Activated CD4-positive, alpha-beta T cell treated with anti-CD3 and anti-CD28 coated beads, Interleukin-2, Interleukin-4, amounts not matched to agents 100 ng/mL and 50 ng/mL, durations not matched to agents 16 hours and 8 hours (primary cell): ENCODE results near the gene TNFRSF11A.

Experiments
- DNase-seq: peaks from one replicate; pipeline ENCODE4 v3.0.0-alpha.2; 2020; ENCODE audit warnings: low spot score

Gene TNFRSF11A

DNA sequence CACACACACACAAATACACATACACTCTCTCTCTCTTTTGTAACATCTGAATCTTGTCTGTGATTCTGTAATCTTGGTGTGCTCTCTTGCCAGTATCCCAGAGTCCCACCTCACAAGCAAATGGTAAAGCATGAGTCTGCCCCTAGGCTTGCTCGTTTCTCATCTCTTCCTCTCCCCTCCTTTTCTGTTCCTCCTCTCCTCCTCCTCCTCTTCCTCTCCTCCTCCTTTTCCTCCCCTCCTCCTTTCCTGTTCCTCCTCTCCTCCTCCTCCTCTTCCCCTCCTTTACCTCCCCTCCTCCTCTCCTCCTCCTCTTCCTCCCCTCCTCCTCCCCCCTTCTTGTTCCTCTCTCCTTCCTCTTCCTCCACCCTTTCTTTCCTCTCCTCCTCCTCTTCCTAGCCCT is 59.0 kb downstream of the TNFRSF11A start:
- DNase-seq: no peak

DNA sequence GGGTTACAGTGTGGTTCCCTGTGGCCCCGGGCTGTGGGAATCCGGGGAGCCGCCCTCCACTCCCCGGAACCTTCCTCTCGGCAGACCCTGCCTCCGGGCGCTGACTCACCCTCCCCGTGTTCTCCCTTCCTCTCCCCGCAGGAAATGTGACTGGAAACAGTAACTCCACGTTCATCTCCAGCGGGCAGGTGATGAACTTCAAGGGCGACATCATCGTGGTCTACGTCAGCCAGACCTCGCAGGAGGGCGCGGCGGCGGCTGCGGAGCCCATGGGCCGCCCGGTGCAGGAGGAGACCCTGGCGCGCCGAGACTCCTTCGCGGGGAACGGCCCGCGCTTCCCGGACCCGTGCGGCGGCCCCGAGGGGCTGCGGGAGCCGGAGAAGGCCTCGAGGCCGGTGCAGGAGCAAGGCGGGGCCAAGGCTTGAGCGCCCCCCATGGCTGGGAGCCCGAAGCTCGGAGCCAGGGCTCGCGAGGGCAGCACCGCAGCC is 59.5 kb downstream of the TNFRSF11A start:
- DNase-seq: no peak

DNA sequence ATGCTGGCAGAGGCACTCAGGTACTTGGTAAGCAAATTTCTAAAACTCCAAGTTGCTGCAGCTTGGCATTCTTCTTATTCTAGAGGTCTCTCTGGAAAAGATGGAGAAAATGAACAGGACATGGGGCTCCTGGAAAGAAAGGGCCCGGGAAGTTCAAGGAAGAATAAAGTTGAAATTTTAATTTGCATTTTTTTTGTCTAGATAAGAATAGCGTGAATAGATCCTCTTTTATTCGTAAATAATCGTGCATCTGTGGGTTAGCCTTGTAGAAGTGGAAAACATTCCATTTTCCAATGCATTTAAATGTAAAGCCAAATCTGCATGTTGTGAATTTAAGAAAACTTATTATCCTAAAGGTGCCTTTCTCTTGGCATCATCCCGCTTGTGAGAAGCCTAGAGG is 61.0 kb downstream of the TNFRSF11A start:
- no peak for DNase-seq

DNA sequence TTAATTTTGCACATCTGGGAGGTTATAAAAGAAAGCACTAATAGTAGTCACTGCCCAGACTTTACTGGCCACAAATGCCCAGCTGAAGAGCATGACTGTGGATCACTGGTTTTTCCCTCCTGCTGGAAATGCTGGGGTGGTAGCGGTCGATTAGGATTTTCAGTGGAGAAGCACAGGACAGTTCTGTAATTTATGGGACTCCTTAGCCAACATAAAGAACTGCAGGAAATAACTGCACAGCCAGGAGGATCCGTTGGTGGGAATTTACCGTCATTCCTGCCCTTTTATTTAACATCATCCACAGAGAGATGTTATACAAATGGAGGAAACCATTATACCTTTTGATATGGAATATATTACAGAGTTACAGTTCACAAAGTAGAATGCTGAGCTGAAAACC is 61.5 kb downstream of the TNFRSF11A start:
- DNase-seq: no peak

DNA sequence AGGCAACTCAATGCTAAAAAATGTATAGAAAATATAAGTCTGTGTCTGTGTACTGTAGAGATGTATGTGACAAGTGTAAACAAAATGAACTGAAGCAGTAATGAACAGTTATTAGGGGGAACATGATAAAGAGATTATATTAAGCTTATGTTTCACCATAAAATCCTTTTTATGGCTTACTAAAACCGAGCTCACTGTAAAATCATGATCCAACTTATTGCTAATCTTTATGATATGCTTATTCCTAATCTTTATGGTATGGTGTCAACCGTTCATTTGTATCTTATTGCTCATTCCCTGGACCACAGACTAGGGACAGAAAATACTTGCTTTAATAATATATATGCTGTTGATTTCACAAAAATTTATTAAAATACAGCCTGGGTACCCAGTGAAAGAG is 62.1 kb downstream of the TNFRSF11A start:
- no peak for DNase-seq

DNA sequence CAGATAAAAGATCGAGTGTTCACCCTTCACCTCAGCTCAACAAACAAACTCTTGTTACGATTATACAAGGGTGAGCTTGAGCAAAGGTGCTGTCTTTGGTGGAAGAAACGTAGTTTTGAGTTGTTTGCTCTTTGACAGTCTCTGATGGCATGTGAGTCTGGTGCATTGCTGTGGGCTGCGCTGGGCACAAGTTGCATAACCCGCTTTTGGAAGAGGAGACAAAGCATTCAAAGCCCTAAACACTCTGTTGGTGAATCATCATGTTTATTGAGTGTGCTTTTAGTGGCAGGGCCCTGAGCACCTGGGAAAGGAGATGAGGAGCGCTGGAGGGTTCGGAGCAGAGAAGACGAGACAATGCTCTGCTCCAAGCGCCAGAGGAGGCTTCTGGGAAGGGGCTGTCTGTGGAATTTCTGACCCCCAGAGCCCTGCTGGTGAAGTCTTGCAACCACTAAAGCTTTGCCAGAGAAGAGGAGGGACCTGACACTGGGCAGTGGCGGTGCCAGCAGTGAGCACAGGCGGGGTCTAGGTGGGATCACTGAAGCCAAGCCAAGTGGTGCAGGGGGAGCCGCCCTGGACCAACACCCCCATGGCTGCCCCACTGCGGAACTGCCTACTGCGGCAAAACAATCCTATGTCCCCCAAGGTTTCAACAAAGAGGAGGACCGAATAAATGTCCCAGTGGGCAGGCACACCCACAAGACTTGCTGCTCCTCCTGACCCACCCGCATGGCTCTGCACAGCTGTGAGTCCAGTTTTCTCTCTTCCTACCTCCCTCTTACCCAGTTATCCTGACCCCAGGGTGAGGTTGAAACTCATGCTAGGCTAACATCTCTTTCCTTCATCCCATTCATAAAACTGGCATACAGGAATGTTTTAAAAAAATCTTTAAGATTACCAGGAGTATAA is 64.0 kb downstream of the TNFRSF11A start:
- DNase-seq: no peak

DNA sequence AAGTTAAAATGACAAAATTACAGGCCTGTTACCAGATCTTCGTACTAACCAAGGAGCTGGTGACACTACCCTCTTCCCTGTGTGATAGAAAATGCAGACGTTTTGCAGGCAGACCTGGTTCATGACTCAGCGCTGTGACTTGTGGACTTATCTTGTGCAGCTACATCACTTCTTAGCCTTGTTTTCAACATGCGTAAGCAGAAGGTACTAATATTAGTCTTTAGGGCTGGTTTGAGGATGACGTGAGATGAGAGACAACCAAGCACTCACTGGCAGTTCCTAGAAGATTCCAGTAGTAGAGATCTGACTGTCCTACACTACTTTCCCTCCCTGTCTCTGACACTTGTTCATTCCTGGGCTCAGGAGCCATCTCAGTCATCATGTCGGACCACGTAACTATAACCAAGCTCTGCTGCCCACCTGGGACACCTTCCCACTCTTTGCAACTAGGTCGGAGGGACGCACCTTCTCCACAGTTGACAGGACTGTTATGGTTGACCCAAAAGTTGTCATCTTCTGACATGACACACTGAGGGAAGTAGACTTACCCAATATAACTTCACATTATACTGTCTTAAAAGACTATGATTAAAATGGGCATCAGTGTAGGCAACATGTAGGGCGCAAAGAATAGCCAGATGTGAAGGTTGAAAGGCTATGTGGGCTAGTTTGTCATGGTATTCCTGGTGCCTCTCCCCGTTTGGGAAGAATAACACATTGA is 64.8 kb downstream of the TNFRSF11A start:
- DNase-seq: peak; percentile 41

DNA sequence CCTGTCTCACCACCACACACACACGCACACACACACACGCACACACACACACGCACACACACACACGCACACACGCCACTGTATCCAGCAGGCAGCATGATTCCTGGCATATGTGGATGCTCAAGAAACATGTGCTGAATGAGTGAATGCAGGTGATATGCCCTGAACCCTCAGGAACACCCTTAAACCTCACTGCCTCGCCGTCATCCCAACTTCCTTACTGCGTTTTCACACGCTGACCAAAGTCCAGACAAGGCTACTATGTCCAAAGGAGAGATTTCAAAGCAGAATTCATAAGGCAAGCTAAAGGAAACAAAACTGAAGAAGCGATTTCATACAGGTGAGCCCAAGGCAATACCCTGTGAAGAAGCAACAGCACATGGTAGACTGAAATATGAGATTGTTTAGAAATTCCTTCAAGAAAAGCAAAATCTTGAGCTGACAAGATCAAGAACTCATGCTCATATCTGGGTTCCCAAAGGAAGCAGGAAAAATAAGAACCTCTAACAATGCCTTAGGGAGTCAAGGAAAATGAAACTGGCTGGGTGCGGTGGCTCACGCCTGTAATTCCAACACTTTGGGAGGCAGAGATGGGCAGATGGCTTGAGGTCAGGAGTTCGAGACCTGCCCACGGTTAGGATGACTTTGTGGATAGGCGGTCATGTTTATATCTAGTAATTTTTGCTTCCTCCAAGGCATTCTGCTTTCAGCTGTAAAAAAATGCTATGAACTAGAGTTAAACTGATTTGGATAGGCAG is 69.1 kb downstream of the TNFRSF11A start:
- DNase-seq: no peak

DNA sequence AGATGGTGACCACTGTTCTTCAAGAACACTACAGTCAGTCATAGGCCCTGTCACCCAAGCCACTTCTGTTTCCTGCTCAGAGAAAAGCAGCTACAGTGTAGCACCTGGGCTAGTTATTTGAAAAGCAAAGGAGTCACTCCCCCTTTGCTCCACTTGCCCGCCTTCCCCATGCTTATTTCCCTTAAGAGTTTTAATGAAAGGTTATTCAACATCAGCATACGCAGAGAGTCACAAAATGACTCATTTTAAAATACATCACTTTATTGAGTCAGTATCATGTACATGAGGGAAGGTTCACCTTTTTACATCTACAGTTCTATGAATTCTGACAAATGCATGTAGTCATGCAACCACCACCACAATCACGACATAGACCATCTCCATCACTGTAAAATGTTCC is 71.3 kb downstream of the TNFRSF11A start:
- peak; percentile 45 for DNase-seq

DNA sequence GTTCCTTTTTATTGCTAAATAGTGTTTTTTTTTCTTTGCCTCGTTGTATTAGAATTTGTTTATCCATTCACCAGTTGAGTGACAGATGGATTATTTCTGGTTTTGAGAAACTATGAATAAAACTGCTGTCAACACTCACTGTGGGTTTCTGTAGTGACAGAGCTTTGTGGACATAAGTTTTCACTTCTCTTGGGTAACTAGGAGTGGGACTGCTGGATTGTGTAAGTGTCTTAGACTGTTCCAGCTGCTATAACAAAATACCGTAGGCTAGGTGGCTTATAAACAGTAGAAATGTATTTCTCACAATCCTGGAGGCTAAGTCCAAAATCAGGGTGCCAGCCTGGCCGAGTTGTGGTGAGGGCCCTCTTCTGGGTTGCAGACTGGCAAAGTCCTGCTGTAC is 71.9 kb downstream of the TNFRSF11A start:
- no peak for DNase-seq

DNA sequence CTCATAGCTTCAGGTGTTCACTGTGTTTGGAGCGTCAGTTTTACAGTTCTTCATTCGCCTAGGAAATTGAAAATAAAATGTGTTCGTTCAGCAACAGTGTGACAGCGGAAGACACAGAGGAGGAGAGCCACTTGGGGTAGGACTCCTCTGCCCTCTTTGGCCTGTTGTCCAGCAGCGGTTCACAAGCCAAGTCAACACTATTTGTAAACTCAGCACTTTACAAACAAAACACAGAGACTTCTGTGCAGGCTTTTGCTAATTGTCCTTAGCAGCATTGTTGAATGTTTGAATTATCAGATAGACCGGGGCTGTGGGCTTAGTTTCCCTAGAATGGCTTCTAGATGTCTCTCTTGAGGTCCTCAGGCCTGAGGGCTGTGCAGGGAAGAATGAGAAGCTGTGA is 73.2 kb downstream of the TNFRSF11A start:
- no peak for DNase-seq

DNA sequence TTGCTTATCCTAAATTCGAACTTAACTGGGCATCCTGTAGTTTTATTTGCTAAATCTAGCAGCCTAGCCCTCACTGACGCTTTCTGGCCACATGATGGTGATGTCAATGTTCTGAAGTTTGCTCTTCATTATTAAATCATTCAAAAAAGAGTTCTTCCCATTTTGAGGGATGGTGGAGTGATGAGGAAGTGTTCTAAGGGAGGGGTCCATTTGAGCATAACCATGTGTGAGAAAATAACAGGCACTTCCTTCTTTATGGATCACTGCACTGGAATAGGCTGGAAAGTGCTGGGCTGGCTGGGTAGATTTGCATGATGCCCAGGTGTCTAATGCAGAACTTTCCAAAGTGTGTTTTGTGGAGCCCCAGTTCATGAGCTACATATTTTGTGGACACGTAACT is 74.2 kb downstream of the TNFRSF11A start:
- no peak for DNase-seq

DNA sequence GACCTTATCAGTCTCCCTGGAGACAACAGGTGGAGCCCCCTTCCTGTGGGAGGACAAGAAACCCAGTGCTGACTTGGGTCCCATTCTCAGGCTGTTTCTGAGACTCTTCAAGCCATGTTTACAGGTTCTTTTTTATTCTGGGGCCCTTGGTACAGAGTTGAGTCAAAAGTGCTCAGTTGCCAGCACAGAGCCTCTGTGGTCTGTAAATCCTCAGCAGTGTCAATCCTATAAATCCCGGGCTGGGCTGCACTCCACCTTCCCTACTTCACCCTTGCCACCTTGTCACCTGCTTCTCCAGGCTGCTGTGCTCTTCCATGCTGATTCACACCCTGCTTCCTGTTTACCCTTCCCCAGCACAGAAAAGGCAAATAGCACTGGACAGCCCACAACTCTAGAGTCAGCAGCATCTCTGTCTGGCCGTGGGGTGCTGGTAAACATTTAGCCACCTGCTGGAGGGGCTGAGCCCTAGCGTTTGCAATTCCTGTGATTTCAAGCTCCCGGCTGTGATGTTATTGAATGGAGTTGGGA is 74.7 kb downstream of the TNFRSF11A start:
- peak; percentile 30 for DNase-seq

DNA sequence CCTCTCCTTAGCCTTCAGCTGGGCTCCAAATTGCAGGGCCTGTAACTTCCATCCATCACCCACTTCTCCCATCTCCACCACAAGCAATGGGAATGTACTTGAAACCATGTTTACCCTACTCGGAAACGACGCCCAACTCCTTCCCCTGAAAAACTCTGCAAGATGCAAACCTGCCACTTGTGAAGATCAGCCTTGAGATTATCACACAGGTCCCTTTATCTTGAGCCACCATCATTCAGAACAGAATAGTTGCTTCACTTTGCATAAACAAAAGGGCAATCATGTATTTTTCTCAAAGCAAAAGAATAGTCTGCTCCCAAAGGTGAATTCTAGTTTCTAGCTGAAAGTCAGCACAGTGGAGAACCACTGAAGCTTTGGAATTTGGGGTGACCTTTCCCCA is 75.8 kb downstream of the TNFRSF11A start:
- DNase-seq: no peak

DNA sequence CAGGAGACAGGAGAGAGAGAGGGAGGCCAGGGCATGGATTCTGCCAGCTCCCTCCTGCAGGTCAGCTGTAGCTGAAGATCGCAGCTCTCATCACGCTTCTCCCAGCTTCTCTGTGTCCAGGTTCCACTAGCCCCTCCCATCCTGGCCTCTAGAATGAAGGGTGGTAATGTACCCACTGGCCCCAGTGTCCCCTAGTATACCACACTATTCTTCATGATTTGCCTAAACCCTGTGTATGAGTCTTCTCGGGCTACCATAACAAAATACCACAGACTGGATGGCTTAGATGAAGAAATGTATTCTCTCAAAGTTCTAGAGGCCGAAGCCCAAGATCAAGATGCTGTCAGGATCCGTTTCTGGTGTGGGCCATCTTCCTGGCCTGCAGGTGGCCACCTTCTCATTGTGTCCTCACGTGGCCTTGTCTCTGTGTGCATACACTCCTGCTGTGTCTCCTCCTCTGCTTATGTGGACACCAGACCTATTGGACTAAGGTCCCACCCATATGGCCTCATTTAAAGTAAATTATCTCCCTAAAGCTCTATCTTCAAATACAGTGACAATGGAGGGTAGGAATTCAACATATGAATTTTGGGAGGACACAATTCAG is 77.3 kb downstream of the TNFRSF11A start:
- DNase-seq: no peak

DNA sequence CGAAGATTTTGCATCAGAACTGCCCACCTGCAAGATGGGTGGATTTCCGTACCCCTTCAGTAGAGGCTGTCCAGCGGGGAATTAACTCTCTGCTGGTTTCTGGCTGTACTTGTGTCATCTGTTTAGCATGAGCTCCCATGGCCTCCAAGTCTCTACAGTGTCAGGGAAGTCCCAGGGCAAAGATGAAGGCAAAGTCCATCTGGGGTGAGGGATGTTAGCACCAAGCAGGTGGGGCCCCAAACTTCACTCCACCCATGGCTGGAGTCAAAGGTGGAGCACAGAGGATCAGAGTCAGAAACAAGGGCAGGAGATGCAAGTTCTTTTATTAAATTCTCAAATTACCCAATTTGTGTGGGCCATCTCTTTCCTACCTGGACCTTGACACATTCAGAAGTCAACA is 78.0 kb downstream of the TNFRSF11A start:
- DNase-seq: no peak

DNA sequence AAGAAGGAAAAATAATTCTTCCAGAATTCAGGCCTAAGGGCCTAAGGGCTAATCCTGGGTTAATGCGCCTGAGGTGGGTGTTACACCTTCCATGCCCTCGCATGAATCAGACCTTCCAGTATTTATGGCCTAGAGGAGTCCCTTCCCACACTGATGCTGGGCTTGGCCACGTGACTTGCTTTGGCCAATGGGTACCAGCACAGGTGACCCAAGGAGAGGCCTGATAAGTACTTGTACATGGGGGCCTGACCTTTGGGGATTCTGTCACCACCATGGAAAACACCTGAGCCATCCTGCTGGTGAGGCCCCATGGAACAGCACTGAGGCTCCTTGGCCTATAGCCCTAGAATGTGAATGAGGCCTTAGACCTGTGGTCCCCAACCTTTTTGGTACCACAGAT is 79.8 kb downstream of the TNFRSF11A start:
- no peak for DNase-seq

DNA sequence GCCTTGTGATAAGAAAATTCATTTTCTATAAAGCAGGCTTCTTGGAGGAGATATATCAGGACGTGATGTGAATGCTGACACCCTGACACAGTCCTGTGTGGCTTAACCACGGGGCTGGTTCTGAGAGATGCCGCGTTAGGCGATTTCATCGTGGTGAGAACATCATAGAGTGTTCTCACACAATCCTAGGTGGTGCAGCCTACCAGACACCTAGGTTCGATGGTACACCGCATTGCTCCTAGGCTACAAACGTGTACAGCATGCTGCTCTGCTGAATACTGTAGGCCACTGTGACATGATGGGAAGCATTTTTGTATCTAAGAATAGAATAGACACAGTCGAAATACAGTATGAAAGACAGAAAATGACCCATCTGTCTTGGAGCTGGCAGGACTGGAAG is 82.5 kb downstream of the TNFRSF11A start:
- no peak for DNase-seq

DNA sequence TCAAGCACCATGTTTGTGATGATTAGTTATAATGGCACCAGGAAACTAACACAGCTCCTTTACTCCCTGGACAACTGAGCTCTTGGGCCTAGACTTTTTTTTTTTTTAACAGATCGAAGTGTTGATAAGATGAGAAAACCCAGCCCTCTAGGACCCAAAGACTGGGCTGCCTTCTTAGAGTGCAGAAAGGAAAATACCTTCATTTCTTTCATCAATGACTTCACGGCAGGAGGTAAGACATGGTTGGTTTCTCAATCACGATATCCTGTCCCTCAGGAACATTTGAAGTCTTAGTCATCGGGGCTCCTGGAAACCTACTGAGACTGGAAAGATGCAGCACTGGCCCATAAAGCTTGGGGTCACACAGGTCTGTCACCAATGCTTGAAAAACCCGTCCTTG is 84.7 kb downstream of the TNFRSF11A start:
- DNase-seq: no peak

DNA sequence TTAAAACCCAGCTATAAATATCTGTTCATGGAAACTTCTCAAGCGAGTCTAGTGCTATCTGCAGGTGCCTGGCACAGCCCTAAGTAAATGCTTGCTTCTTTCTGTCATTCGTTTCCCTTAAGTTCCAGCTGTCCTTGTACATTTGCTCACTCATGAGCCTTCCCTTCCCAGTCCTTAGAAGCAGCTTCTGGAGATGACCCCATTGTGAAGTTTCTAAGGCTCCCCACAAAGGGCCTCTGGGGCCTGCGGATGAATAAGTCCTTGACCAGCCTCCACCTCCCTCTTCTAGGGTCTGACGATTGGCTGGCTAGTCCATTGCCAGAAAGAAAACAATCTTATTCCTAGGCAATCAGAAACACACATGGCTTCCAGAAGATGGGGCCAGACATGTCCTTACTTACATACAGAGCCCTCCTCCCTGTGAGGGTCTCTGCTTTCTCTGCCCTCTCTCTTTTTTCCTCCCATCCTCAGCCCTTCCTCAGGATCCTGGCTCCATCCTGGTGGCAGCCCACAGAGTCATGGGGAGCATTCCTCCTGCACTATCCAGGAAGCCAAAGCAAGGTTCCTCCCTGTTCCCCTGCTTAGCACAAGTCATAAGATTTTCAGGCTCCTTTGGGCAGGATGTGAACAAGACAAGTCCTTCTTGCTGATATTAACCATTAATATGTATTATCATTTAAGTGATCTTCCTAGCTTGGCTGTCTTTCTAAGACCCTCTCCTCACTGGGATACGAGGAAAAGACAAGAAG is 87.3 kb downstream of the TNFRSF11A start:
- no peak for DNase-seq

DNA sequence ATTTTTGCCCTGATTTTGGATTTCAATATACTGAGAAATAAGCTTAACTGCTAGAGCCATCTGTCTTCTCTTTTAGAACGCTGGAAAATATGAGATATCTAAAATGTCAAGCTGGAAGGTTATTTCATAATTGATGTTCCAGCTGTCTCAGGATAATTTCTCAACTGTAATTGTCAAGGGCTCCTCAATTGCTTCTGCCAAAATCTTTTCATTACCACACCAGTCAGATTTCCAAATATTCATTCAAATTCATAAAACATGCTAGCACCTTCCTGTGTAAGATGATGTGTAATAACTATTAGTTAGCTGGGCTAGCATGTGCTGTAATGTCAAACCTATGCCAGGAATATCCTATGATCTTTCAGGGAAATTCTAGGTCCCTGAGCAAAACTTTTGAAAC is 88.1 kb downstream of the TNFRSF11A start:
- DNase-seq: no peak
